Measurements from ENCODE around the gene C18orf63. TPM values are rescaled to one million over a fixed set of nuclear protein-coding genes. Genes with fewer than 3 reads are reported as not detected.

The C18orf63 gene
- polyA plus RNA-seq, 1 experiment = not detected

DNA sequence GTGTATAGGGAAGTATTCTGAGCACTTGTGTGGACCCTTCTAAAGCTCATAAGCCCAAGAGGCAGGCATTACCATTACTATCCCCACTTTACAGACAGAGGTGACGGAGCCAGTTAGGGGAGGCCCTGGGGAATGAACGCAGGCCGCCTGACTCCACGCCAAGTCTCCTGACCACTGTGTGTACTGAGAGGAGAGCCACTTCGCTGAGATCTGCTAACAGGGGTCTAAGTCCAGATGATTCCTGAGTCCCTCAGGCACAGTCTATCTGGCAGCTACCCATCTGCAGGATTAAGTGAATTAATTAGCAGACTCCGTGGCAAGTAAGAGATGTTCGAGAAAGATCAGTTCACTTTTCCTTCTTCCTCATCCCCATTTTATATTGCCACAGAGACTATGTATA is 37.6 kb upstream of the C18orf63 start:
- POLR2A ChIA-PET = no interaction called here
- TF ChIP-seq, protein P1, sequence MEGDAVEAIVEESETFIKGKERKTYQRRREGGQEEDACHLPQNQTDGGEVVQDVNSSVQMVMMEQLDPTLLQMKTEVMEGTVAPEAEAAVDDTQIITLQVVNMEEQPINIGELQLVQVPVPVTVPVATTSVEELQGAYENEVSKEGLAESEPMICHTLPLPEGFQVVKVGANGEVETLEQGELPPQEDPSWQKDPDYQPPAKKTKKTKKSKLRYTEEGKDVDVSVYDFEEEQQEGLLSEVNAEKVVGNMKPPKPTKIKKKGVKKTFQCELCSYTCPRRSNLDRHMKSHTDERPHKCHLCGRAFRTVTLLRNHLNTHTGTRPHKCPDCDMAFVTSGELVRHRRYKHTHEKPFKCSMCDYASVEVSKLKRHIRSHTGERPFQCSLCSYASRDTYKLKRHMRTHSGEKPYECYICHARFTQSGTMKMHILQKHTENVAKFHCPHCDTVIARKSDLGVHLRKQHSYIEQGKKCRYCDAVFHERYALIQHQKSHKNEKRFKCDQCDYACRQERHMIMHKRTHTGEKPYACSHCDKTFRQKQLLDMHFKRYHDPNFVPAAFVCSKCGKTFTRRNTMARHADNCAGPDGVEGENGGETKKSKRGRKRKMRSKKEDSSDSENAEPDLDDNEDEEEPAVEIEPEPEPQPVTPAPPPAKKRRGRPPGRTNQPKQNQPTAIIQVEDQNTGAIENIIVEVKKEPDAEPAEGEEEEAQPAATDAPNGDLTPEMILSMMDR (IDR thresholded peaks at IDR 0.05; ENCODE audit: low read depth, low read length) = no peak

DNA sequence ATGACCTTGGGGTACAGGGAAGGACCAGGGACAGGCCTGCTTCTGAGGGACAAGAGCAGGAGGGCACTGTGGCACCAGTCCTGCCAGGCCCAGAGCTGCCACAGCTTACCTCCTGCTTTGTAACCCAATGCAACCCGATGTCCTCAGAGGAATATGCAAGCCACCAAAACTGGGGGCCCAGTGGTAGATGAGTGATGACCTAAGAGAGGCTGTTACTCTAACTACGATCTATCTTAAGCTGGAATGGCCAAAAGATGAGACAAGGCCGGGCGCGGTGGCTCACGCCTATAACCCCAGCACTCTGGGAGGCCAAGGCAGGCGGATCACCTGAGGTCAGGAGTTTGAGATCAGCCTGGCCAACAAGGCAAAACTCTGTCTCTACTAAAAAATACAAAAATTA is 36.7 kb upstream of the C18orf63 start:
- H3K27ac ChIP-seq (ENCODE audit: low read depth, low read length) = no peak overlapping the region
- no peaks in the 10 kb centered on the region for H3K9me3 ChIP-seq (ENCODE audit: control insufficient read depth, insufficient read depth, low read length)
- TF ChIP-seq, protein P1 (IDR thresholded peaks at IDR 0.05; ENCODE audit: low read depth, low read length) = no peak
- no peak for DNase-seq (ENCODE audit: low read depth, low spot score)
- H3K27me3 ChIP-seq (ENCODE audit: control insufficient read depth, insufficient read depth, low read length) = no peaks in the 10 kb centered on the region
- no peak overlapping the region for H3K4me3 ChIP-seq (ENCODE audit: low read depth, low read length)
- ChIA-PET CTCF (no interaction called here), POLR2A (no interaction called here)

More for the DNA sequence above, 37.6 kb upstream of the C18orf63 start:
- Histone ChIP-seq H3K9me3 (ENCODE audit: control insufficient read depth, insufficient read depth, low read length) (no peaks in the 10 kb centered on the region), H3K27ac (ENCODE audit: low read depth, low read length) (no peak overlapping the region), H3K27me3 (ENCODE audit: control insufficient read depth, insufficient read depth, low read length) (no peaks in the 10 kb centered on the region), H3K4me3 (ENCODE audit: low read depth, low read length) (no peak overlapping the region)
- CTCF ChIA-PET = no interaction called here
- no peak for DNase-seq (ENCODE audit: low read depth, low spot score)

DNA sequence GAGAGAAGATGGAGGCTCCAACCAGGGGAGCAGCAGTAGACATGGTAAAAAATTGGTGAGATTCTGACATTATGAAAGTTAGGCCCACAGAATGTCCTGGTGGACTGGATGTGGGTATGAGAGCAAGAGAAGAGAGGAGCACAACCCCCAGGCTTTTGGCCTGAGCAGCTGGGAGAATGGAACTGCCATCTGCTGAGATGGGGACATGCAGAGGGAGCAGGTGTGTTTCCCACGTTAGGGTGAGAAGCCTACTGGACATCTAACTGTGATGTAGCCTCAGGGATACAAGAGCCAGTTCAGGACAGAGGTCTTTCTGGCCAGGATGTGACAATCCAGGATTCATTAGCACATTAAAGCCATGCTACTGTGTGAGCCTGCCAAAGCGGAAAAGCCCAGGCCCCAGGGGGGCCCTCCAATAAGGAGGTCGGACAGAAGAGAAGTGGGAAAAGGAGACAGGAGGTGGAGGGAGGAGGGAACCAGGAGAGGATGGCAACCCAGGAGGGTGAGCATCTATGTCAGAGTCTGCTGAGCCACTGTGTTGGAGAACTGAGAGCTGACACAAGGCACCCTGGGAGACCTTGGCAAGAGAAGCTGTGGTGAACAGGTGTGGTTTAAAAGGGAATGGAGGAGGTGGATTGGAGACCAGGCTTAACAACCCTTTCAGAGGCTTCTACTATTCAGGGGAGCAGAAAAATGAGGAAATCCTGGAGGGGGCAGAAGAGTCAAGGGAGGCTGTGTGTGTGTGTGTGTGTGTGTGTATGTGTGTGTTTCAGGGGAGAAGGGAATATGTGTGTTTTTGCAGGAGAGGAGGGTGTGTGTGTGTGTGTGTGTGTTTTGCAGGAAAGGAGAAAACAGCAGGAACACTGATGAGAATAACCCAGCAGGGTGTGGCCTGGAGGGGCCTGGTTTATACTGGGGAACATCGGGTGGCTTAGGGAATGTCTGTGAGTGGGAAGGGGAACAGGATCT is 34.3 kb upstream of the C18orf63 start:
- POLR2A ChIA-PET = no interaction called here
- CTCF ChIA-PET = no interaction called here

GRCh38 chr18:74281980-74282754 is 33.5 kb upstream of the C18orf63 start:
- ChIA-PET CTCF (no interaction called here), POLR2A (no interaction called here)
- no peak for DNase-seq (ENCODE audit: low read depth, low spot score)
- Histone ChIP-seq H3K4me3 (ENCODE audit: low read depth, low read length) (no peak overlapping the region), H3K27ac (ENCODE audit: low read depth, low read length) (no peak overlapping the region), H3K27me3 (ENCODE audit: control insufficient read depth, insufficient read depth, low read length) (no peaks in the 10 kb centered on the region), H3K9me3 (ENCODE audit: control insufficient read depth, insufficient read depth, low read length) (no peaks in the 10 kb centered on the region)
- TF ChIP-seq, protein P1 (IDR thresholded peaks at IDR 0.05; ENCODE audit: low read depth, low read length) = no peak

More for the DNA sequence above, 34.3 kb upstream of the C18orf63 start:
- Histone ChIP-seq H3K4me3 (ENCODE audit: low read depth, low read length) (no peak overlapping the region), H3K9me3 (ENCODE audit: control insufficient read depth, insufficient read depth, low read length) (no peaks in the 10 kb centered on the region), H3K27ac (ENCODE audit: low read depth, low read length) (no peak overlapping the region), H3K27me3 (ENCODE audit: control insufficient read depth, insufficient read depth, low read length) (no peaks in the 10 kb centered on the region)
- no peak for DNase-seq (ENCODE audit: low read depth, low spot score)
- TF ChIP-seq, protein P1 (IDR thresholded peaks at IDR 0.05; ENCODE audit: low read depth, low read length) = no peak

Data from AG04450 (cell line).